HepG2 (cell line): ENCODE results near the gene RNF222. TPM values are rescaled to one million over a fixed set of nuclear protein-coding genes. Genes with fewer than 3 reads are reported as not detected.

Experiments used
- ATAC-seq: fragments of 200-7000 bp; cut with Tn5 transposase; 3 replicates; pipeline ENCODE4 v1.9.1; 2020; ENCODE audit warnings: mild to moderate bottlenecking, moderate library complexity
- BruUV-seq: library from RNA; stranded (reverse); fragments of 400-500 nt; replicated peaks from 2 replicates; lab custom pipeline; 2021; lab: Mats Ljungman, UMichigan
- CTCF ChIA-PET: fragments of 300-600 bp; formaldehyde crosslinking; extraction: SDS; loops from one replicate; lab custom pipeline; 2021; ENCODE audit warnings: low total read pairs, inconsistent platforms, low intra/inter-chr PET ratio; lab: Yijun Ruan, JAX
- POLR2A ChIA-PET: fragments of 350-600 bp; sonication (Branson Sonifier 250); formaldehyde crosslinking; loops from one replicate; lab custom pipeline; 2020; ENCODE audit warnings: antibody characterized with exemption, inconsistent platforms; lab: Yijun Ruan, JAX
- DNase-seq: peaks from one replicate; pipeline ENCODE4 v3.0.0-alpha.2; 2015; ENCODE audit warnings: low spot score
- FAIRE-seq: peaks from 3 replicates; lab custom pipeline; 2011; peaks lifted over from hg19 to GRCh38; lab: Jason Lieb, UNC
- H2AFZ ChIP-seq: one replicate; pipeline ENCODE4 v1.6.1; 2011; ENCODE audit warnings: low read length, inconsistent platforms
- H3K27ac ChIP-seq: fragments of 300-600 bp; 3 replicates; pipeline ENCODE4 v1.8.0; 2011; ENCODE audit warnings: mixed run types, mild to moderate bottlenecking, mixed read lengths, low read length, inconsistent platforms; ENCODE audit not compliant: insufficient read depth; ENCODE audit errors: extremely low read length
- H3K27me3 ChIP-seq, 2 experiments: fragments of 200-600 bp in 1 of 2; 2 replicates in 1 of 2; 3 replicates in 1 of 2; pipeline versions ENCODE4 v1.6.0 to v1.8.0; 2011; ENCODE audit warnings: low read length in 2 of 2, mild to moderate bottlenecking in 2 of 2, moderate library complexity in 2 of 2, inconsistent platforms in 1 of 2; ENCODE audit not compliant: insufficient read depth in 2 of 2, control insufficient read depth in 1 of 2
- H3K36me3 ChIP-seq, 2 experiments: fragments of 200-600 bp in 1 of 2; replicated peaks in 1 of 2; 2 replicates in 1 of 2; 3 replicates in 1 of 2; pipeline versions ENCODE4 v1.5.1 to v1.8.0; 2011; ENCODE audit warnings: low read length in 2 of 2, inconsistent platforms in 1 of 2; ENCODE audit not compliant: insufficient read depth in 2 of 2, control insufficient read depth in 1 of 2
- H3K4me1 ChIP-seq: 2 replicates; pipeline ENCODE4 v1.5.1; 2012; ENCODE audit warnings: low read length, inconsistent platforms; ENCODE audit not compliant: insufficient read depth
- H3K4me2 ChIP-seq: 2 replicates; pipeline ENCODE4 v1.6.0; 2011; ENCODE audit warnings: low read depth, low read length, inconsistent platforms
- H3K4me3 ChIP-seq, 3 experiments: fragments of 200-600 bp in 1 of 3; sonication (generic), shearing (Covaris generic) in 1 of 3; replicated peaks in 1 of 3; 2 replicates each; pipeline ENCODE4 v1.5.1; 2011 to 2016; ENCODE audit warnings: low read length in 3 of 3, inconsistent platforms in 2 of 3, low read depth in 2 of 3, mild to moderate bottlenecking in 2 of 3, control low read depth in 1 of 3, mixed read lengths in 1 of 3; ENCODE audit not compliant: insufficient read depth in 1 of 3
- H3K79me2 ChIP-seq: one replicate; pipeline ENCODE4 v1.6.1; 2011; ENCODE audit warnings: low read length, inconsistent platforms; ENCODE audit not compliant: insufficient read depth
- H3K9ac ChIP-seq: 2 replicates; pipeline ENCODE4 v1.6.0; 2011; ENCODE audit warnings: mild to moderate bottlenecking, low read depth, low read length, inconsistent platforms; ENCODE audit not compliant: insufficient read depth
- H3K9me3 ChIP-seq: 2 replicates; pipeline ENCODE4 v1.5.1; 2012; ENCODE audit warnings: mild to moderate bottlenecking, low read length
- H4K20me1 ChIP-seq: 2 replicates; pipeline ENCODE4 v1.6.0; 2011; ENCODE audit warnings: inconsistent platforms, mild to moderate bottlenecking, low read length, moderate library complexity; ENCODE audit not compliant: insufficient read depth
- JUN ChIP-seq: sonication (generic); formaldehyde crosslinking; IDR thresholded peaks from 2 replicates; pipeline ENCODE4 v1.4.0; 2020; ENCODE audit warnings: mild to moderate bottlenecking, missing genetic modification reagents
- KAT2B ChIP-seq: fragments of 150-350 bp; IDR thresholded peaks from 2 replicates; pipeline ENCODE4 v1.6.1; 2014; ENCODE audit warnings: low read depth, low read length, borderline replicate concordance
- RBM22 ChIP-seq: fragments of 200-400 bp; formaldehyde crosslinking; optimal IDR thresholded peaks from 2 replicates; pipeline ENCODE3; 2017; ENCODE audit warnings: mild to moderate bottlenecking, low read length, moderate library complexity
- ZNF589 ChIP-seq: sonication (generic); formaldehyde crosslinking; conservative IDR thresholded peaks from 2 replicates; pipeline ENCODE4 v1.8.0; 2022; ENCODE audit warnings: mild to moderate bottlenecking, moderate library complexity, missing genetic modification reagents
- ZNF598 ChIP-seq: sonication (generic); formaldehyde crosslinking; IDR thresholded peaks from 2 replicates; pipeline ENCODE4 v1.5.1; 2020; ENCODE audit warnings: mild to moderate bottlenecking, missing genetic modification reagents, borderline replicate concordance
- ZSCAN22 ChIP-seq: sonication (generic); formaldehyde crosslinking; IDR thresholded peaks from 2 replicates; pipeline ENCODE4 v1.4.0; 2020; ENCODE audit warnings: mild to moderate bottlenecking, missing genetic modification reagents
- WGBS: methylation state at CpG from one replicate; pipeline ENCODE4 v1.1.6; 2017; ENCODE audit warnings: low lambda C conversion rate; 5-methylcytosine and 5-hydroxymethylcytosine counted together
- in situ Hi-C: cut with HindIII; loops from 2 replicates; pipeline ENCODE4 v1.10.0; 2017; ENCODE audit warnings: low pct_unique_long_range_greater_than_20kb; ENCODE audit not compliant: extremely low pct_ligation_motif_present
- intact Hi-C: fragments of 100-400 bp; cut with micrococcal nuclease; formaldehyde crosslinking; loops from one replicate; pipeline ENCODE4 v1.10.0; 2022; ENCODE audit not compliant: unreplicated experiment
- polyA plus RNA-seq, 8 experiments: library from polyadenylated mRNA; depleted of rRNA in 3 of 8; stranded (reverse) in 7 of 8; unstranded in 1 of 8; fragments of >200 nt; fragmentation: Illumina TruSeq in 4 of 8; extraction: Trizol in 4 of 8; gene quantifications; 2 replicates each; pipeline versions ENCODE4 v1.2.1 to v1.2.3, GENCODE V29; 2011 to 2016; ENCODE audit warnings: low read depth in 4 of 8, missing spikeins in 1 of 8, mixed read lengths in 1 of 8; ENCODE audit not compliant: insufficient read depth in 1 of 8
- total RNA-seq, 5 experiments: library from RNA; depleted of rRNA; stranded (reverse); fragments of >200 nt; fragmentation: Illumina TruSeq; extraction: Trizol; gene quantifications; 2 replicates each; pipeline ENCODE4 v1.2.3, GENCODE V29; 2016; ENCODE audit warnings: low read depth in 1 of 5
- TF ChIP-seq, protein P1 (sequence below): sonication (generic); formaldehyde crosslinking; IDR thresholded peaks from 2 replicates; pipeline ENCODE4 v1.4.0; 2020; ENCODE audit warnings: missing genetic modification reagents
- TF ChIP-seq, protein P2 (sequence below): sonication (generic); formaldehyde crosslinking; IDR thresholded peaks from 2 replicates; pipeline ENCODE4 v1.5.0; 2020; ENCODE audit warnings: mild to moderate bottlenecking, missing genetic modification reagents, borderline replicate concordance
- TF ChIP-seq, protein P3 (sequence below): sonication (generic); formaldehyde crosslinking; IDR thresholded peaks from 2 replicates; pipeline ENCODE4 v1.4.0; 2020; ENCODE audit warnings: mild to moderate bottlenecking, missing genetic modification reagents

RNF222 gene
- total and polyA plus RNA-seq, 2 of the 13 experiments (the other 11 are each of a cell fraction or from before 2014, with no cell fraction given) = not detected

DNA sequence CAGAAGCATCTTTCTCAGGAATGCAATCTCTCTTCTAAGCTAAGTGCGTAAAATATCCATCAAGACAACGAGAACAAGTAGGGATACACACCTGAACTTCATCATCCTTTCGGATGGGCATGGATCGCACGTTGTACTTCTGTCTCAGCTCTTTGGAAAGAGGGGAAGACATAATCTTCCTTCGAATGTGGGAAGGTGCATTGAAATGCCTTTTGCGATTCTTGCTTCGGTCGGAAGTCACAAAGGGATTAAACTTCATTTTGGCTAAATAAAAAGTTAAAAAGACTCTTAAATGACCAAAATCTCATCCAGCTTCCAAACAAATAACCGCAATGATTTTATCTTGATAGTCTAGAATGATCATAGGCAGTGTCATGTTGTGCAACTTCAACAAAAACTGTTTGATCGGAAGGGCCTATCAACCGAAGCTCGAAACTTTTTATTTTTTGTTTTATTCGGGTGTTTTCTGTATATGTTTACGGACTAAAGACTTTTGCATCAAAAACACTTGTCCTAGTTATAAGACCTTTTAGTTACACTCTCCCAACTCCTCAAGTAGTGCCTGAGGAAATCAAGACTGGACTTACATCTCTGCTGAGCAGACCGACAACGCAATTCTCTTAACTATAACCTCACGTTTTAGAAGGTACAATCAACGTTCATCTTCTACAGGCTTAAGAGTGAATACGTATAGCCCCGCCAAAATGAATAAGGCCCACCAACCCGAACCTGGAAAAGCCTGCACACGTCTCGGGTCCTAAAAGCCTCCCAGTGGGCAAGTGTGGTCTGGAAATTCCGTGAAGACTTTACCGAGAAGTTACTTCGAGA lies 15.4 kb downstream of the RNF222 start (continued):
- TF ChIP-seq, protein P1, sequence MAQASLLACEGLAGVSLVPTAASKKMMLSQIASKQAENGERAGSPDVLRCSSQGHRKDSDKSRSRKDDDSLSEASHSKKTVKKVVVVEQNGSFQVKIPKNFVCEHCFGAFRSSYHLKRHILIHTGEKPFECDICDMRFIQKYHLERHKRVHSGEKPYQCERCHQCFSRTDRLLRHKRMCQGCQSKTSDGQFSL (CRISPR knock-in tag) = no peak

DNA sequence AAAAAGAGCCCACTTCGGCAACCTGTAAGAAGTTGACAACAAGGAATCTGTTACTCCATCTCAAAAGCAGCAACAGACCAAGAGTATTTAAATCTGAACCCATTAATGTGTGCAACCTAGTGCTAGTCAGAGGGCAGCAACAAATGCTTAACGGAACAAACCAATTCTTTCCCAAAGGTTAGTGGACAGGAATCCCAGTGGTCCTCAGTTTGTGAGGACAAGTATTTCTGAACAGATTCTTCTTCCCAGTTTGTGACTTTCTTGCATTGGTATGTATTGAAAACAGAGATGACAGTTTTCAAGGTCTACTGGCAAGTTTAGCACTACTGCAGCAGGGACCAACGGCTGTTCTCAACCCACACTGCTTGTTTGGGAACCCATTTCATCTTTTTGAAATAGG lies 17.6 kb downstream of the RNF222 start:
- Histone ChIP-seq H3K4me3 (peak overlapping the region in 1 of 3 experiments; percentile 38; a peak in 1 of 6 replicates), H3K4me1 (peaks cover 71% of the 10 kb centered on the region), H3K36me3 (peaks cover 10 to 36% of the 10 kb centered on the region in 2 experiments; a peak in 4 of 5 replicates), H3K9ac (peak overlapping the region; percentile 95; the same call in 1 of the 2 replicates), H3K27me3 (peaks cover 0 to 3% of the 10 kb centered on the region in 2 experiments; a peak in 1 of 5 replicates), H3K27ac (peak overlapping the region; percentile 24), H3K4me2 (peak overlapping the region; percentile 87), H3K9me3 (no peaks in the 10 kb centered on the region), H3K79me2 (peaks cover 36% of the 10 kb centered on the region), H2AFZ (no peak overlapping the region), H4K20me1 (peaks cover 38% of the 10 kb centered on the region)
- BruUV-seq = no TSS peak
- WGBS = 61% methylated on average over 3 of the region's 3 CpGs
- no peak for DNase-seq
- POLR2A ChIA-PET = no interaction called here
- no peak for FAIRE-seq
- in situ Hi-C loops = no loop called here
- intact Hi-C loops = loop anchor here (10.0 kb wide), 1 partner anchor 55 kb away; the partner anchor contains the start of gene NDEL1
- CTCF ChIA-PET = no interaction called here
- ATAC-seq = no peak
- no peak for TF ChIP-seq KAT2B
- TF ChIP-seq ZNF589 (CRISPR knock-in tag) = no peak
- TF ChIP-seq, protein P2, sequence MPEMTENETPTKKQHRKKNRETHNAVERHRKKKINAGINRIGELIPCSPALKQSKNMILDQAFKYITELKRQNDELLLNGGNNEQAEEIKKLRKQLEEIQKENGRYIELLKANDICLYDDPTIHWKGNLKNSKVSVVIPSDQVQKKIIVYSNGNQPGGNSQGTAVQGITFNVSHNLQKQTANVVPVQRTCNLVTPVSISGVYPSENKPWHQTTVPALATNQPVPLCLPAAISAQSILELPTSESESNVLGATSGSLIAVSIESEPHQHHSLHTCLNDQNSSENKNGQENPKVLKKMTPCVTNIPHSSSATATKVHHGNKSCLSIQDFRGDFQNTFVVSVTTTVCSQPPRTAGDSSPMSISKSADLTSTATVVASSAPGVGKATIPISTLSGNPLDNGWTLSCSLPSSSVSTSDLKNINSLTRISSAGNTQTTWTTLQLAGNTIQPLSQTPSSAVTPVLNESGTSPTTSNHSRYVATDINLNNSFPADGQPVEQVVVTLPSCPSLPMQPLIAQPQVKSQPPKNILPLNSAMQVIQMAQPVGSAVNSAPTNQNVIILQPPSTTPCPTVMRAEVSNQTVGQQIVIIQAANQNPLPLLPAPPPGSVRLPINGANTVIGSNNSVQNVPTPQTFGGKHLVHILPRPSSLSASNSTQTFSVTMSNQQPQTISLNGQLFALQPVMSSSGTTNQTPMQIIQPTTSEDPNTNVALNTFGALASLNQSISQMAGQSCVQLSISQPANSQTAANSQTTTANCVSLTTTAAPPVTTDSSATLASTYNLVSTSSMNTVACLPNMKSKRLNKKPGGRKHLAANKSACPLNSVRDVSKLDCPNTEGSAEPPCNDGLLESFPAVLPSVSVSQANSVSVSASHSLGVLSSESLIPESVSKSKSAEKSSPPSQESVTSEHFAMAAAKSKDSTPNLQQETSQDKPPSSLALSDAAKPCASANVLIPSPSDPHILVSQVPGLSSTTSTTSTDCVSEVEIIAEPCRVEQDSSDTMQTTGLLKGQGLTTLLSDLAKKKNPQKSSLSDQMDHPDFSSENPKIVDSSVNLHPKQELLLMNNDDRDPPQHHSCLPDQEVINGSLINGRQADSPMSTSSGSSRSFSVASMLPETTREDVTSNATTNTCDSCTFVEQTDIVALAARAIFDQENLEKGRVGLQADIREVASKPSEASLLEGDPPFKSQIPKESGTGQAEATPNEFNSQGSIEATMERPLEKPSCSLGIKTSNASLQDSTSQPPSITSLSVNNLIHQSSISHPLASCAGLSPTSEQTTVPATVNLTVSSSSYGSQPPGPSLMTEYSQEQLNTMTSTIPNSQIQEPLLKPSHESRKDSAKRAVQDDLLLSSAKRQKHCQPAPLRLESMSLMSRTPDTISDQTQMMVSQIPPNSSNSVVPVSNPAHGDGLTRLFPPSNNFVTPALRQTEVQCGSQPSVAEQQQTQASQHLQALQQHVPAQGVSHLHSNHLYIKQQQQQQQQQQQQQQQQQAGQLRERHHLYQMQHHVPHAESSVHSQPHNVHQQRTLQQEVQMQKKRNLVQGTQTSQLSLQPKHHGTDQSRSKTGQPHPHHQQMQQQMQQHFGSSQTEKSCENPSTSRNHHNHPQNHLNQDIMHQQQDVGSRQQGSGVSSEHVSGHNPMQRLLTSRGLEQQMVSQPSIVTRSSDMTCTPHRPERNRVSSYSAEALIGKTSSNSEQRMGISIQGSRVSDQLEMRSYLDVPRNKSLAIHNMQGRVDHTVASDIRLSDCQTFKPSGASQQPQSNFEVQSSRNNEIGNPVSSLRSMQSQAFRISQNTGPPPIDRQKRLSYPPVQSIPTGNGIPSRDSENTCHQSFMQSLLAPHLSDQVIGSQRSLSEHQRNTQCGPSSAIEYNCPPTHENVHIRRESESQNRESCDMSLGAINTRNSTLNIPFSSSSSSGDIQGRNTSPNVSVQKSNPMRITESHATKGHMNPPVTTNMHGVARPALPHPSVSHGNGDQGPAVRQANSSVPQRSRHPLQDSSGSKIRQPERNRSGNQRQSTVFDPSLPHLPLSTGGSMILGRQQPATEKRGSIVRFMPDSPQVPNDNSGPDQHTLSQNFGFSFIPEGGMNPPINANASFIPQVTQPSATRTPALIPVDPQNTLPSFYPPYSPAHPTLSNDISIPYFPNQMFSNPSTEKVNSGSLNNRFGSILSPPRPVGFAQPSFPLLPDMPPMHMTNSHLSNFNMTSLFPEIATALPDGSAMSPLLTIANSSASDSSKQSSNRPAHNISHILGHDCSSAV (CRISPR knock-in tag) = no peak
- TF ChIP-seq ZNF598 (CRISPR knock-in tag) = no peak
- TF ChIP-seq JUN (CRISPR knock-in tag) = no peak
- peak; percentile 88 for TF ChIP-seq ZSCAN22 (CRISPR knock-in tag)
- TF ChIP-seq, protein P3, sequence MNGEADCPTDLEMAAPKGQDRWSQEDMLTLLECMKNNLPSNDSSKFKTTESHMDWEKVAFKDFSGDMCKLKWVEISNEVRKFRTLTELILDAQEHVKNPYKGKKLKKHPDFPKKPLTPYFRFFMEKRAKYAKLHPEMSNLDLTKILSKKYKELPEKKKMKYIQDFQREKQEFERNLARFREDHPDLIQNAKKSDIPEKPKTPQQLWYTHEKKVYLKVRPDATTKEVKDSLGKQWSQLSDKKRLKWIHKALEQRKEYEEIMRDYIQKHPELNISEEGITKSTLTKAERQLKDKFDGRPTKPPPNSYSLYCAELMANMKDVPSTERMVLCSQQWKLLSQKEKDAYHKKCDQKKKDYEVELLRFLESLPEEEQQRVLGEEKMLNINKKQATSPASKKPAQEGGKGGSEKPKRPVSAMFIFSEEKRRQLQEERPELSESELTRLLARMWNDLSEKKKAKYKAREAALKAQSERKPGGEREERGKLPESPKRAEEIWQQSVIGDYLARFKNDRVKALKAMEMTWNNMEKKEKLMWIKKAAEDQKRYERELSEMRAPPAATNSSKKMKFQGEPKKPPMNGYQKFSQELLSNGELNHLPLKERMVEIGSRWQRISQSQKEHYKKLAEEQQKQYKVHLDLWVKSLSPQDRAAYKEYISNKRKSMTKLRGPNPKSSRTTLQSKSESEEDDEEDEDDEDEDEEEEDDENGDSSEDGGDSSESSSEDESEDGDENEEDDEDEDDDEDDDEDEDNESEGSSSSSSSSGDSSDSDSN (CRISPR knock-in tag) = no peak
- TF ChIP-seq RBM22 = peak; percentile 19
